IPS-NIHi11 (cell line): Measurements from ENCODE around the gene AKR1C3.
"Not testable (repeated sequence)": the region's sequence is repeated elsewhere in the genome, so short reads cannot be mapped to it uniquely, and the experiment has no call there.

Experiments used
- DNase-seq: peaks from one replicate; pipeline ENCODE4 v3.0.0; 2012; ENCODE audit warnings: mixed read lengths, low spot score

AKR1C3 gene

GRCh38 chr10:5088703-5089261 is 5.4 kb upstream of the AKR1C3 start:
- DNase-seq: no peak

- peak; percentile 18 for DNase-seq
These were observed 4.3 kb upstream of the AKR1C3 start for GRCh38 chr10:5089865-5090264.

GRCh38 chr10:5090551-5090950 is 3.7 kb upstream of the AKR1C3 start:
- DNase-seq: no peak

- no peak for DNase-seq
These were observed 3.0 kb upstream of the AKR1C3 start for GRCh38 chr10:5091196-5091595.

GRCh38 chr10:5092375-5092774 is 1.8 kb upstream of the AKR1C3 start:
- DNase-seq: no peak

- DNase-seq: no peak
These were observed 1.1 kb upstream of the AKR1C3 start for GRCh38 chr10:5092848-5093790.

GRCh38 chr10:5095687-5096086 is 1.5 kb downstream of the AKR1C3 start:
- no peak for DNase-seq

- DNase-seq: no peak
These were observed 1.9 kb downstream of the AKR1C3 start for GRCh38 chr10:5096108-5096507.

GRCh38 chr10:5102479-5102878 is 8.3 kb downstream of the AKR1C3 start:
- not testable (repeated sequence) for DNase-seq

- no peak for DNase-seq
These were observed 9.3 kb downstream of the AKR1C3 start for GRCh38 chr10:5103481-5103880.

GRCh38 chr10:5105626-5106025 is 11.4 kb downstream of the AKR1C3 start:
- DNase-seq: no peak

GRCh38 chr10:5106553-5106952 is 12.3 kb downstream of the AKR1C3 start:
- no peak for DNase-seq

GRCh38 chr10:5107860-5108526 is 13.8 kb downstream of the AKR1C3 start:
- DNase-seq: no peak

- no peak for DNase-seq
These were observed 14.6 kb downstream of the AKR1C3 start for GRCh38 chr10:5108658-5109416.

GRCh38 chr10:5109861-5110260 is 15.6 kb downstream of the AKR1C3 start:
- DNase-seq: not testable (repeated sequence)

- no peak for DNase-seq
These were observed 22.4 kb downstream of the AKR1C3 start for GRCh38 chr10:5116621-5117020.

GRCh38 chr10:5117026-5117425 is 22.8 kb downstream of the AKR1C3 start:
- DNase-seq: no peak

- DNase-seq: not testable (repeated sequence)
These were observed 25.8 kb downstream of the AKR1C3 start for GRCh38 chr10:5119997-5120396.

- no peak for DNase-seq
These were observed 29.7 kb downstream of the AKR1C3 start for GRCh38 chr10:5123886-5124285.

- DNase-seq: no peak
These were observed 31.3 kb downstream of the AKR1C3 start for GRCh38 chr10:5125315-5126044.

GRCh38 chr10:5135581-5135980 is 41.4 kb downstream of the AKR1C3 start:
- DNase-seq: no peak
